HCT116 (cell line): ENCODE results near the gene ESR2.

Source experiments
- CTCF ChIP-seq, 3 experiments: fragments of 200-600 bp in 1 of 3; sonication (generic) in 1 of 3; IDR thresholded peaks in 2 of 3; conservative IDR thresholded peaks in 1 of 3; 2 replicates each; pipeline ENCODE4 v1.5.1; 2012 to 2017; ENCODE audit warnings: low read depth in 2 of 3, low read length in 2 of 3, antibody characterized with exemption in 1 of 3, borderline replicate concordance in 1 of 3, control low read depth in 1 of 3, mild to moderate bottlenecking in 1 of 3, mixed read lengths in 1 of 3, mixed run types in 1 of 3, moderate library complexity in 1 of 3; ENCODE audit not compliant: insufficient read depth in 1 of 3
- EZH2phosphoT487 ChIP-seq: fragments of 200-600 bp; IDR thresholded peaks from 2 replicates; pipeline ENCODE4 v1.6.1; 2018; ENCODE audit warnings: antibody characterized with exemption, borderline replicate concordance
- RAD21 ChIP-seq: IDR thresholded peaks from 2 replicates; pipeline ENCODE4 v1.6.1; 2012; ENCODE audit warnings: low read depth, mild to moderate bottlenecking
- TCF7L2 ChIP-seq: IDR thresholded peaks from 2 replicates; pipeline ENCODE4 v1.7.0; 2011; ENCODE audit warnings: borderline replicate concordance, inconsistent platforms; ENCODE audit not compliant: insufficient read depth, insufficient read length; ENCODE audit errors: extremely low read depth

GRCh38 chr14:64126548-64126947 lies 167.6 kb downstream of the ESR2 start:
- TF ChIP-seq CTCF (IDR thresholded peaks at IDR 0.05 in 2 of 3, conservative IDR thresholded peaks at IDR 0.05 in 1 of 3; ENCODE audit: borderline replicate concordance in 1 of 3, insufficient read depth in 1 of 3, low read depth in 2 of 3, low read length in 2 of 3) (no peak), TCF7L2 (no peak), RAD21 (no peak), EZH2phosphoT487 (no peak)
